HT-29 (cell line): Measurements from ENCODE around the gene SLC22A17. TPM values are rescaled to one million over a fixed set of nuclear protein-coding genes. Genes with fewer than 3 reads are reported as not detected.

Experiments used
- DNase-seq: peaks from one replicate; pipeline ENCODE4 v3.0.0-alpha.2; 2015; ENCODE audit warnings: low spot score
- total RNA-seq: library from RNA; depleted of rRNA; stranded (reverse); fragments of >200 nt; shearing (Covaris generic); gene quantifications from 2 replicates; pipeline ENCODE4 v1.2.3, GENCODE V29; 2014

SLC22A17 gene
- total RNA-seq, 1 experiment from 2014 or later: not detected

DNA sequence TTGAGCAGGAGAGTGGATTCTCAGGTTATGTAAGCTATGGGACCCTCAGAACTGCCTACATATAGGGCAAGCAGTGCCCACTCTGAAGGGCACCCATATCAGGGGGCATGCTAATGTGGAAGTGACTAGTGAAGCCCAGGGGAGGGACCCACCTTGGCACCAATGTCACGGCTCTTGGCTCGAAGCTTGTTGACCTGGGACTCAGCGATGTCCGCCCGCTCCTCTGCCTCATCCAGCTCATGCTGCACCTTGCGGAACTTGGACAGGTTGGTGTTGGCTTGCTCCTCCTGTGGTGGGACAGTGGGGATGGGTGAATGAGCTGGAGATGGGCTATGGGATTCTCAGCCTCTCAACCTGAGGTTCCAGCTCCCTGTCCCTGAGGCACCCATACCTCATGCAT lies 29.6 kb upstream of the SLC22A17 start:
- DNase-seq: no peak

DNA sequence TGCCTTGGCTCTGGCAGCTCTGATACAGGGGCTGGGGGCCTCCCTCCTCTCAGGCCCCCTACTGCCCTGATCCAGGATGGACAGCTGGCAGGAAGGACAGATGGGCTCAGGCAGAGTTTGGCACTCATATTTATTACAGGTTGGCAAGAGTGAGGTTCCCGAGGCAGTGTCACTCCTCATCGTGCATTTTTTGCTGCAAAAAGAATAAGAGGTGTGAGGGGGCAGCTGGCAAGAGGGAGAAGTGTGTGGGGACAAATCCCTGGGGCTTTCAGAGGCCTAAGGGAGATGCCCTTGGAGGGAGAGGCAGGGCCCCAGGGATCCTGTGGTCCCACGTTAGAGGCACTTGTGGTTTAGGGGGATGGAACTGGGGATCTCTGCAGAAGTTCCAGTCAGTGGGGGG lies 29.2 kb upstream of the SLC22A17 start:
- no peak for DNase-seq

DNA sequence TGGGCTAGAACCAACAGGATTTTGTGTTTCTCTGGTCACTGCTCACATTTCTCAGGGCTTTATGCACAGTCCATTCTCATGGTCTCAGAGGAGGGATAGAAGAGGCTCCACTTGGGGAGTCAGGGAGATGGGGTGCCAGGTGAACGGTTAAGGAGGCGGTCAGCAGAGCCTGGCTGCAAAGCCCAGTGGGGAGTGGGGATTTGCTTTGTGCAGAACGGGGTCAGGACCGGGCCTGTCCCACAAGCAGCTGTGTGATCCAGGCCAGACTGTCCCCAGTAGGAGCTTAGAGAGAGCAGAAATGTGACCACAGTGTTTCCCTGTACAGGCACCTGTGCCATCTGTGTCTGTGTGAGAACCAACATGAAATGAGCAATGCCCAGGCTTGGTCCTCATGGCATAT lies 28.3 kb upstream of the SLC22A17 start:
- DNase-seq: no peak

DNA sequence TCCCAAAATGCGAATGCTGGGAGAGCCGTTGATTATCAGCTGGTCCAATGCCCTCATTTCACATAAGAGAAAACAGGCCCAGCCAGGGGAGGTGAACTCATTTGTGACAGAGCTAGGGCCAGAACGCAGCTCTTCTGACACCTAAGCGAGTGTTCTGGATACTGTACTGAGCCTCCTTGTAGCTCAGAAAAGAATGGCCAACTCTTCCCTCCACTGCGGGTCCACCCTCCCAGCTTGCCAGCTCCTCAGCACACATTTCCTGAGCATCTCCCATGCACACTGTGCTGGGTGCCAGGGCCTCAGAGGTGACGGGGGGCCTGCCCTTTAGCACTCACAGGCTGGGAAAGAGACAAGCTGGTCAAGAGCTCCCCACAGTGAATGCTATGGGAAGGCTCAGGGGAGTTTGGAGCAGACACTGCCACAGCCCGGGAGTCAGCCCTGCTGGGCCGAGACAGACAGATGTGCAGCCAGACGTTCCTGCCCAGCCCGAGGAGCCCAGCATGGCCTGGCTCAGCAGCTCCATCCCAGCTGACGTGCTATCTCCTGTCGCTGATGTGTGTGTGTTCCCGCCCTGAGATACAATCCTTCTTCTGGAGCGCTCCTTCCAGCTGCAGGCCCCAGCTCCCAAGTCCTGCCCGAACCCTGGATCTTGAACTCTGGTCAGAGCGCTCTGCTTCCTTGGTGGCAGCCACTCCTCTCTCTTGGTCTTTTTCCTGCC lies 27.7 kb upstream of the SLC22A17 start:
- no peak for DNase-seq

DNA sequence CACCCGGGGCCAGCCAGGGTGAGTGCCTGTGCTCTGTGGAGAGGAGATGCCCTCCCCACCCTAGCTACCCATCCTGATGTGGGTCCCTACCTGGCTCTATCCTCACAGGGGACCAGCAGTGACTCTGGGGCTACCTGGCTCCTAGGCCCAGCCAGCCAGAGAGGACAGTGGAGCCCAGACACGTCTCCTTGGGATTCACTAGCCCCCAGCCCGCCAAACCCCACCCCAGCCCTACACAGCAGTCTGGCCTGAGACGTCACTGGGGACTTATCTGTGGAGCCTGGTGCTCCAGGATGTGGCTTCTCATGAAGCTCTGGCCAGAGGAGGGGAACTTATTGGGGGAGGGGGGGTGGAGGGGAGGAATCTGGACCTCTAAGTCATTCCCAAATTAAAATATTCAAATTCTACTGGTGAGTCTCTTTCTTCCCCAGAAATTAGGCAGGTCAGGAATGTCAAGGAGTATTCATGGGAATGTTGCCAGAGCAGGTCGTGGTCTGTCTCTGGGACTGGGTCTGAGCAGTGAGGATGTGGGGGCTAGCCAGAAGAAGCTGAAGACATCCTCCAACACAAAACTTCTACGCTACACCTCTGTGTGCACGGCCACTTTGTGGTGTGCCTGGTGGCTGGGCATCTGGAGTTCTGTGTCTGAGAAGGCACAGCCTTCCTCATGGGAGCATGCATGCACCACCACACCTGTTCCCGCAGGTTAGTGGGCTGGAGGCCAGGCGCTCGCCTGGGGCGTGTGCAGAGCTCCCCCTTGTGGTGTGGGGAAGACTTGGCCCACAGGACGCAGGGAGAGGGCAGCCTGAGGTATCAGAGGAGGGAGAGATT lies 26.9 kb upstream of the SLC22A17 start:
- DNase-seq: peak; percentile 70

DNA sequence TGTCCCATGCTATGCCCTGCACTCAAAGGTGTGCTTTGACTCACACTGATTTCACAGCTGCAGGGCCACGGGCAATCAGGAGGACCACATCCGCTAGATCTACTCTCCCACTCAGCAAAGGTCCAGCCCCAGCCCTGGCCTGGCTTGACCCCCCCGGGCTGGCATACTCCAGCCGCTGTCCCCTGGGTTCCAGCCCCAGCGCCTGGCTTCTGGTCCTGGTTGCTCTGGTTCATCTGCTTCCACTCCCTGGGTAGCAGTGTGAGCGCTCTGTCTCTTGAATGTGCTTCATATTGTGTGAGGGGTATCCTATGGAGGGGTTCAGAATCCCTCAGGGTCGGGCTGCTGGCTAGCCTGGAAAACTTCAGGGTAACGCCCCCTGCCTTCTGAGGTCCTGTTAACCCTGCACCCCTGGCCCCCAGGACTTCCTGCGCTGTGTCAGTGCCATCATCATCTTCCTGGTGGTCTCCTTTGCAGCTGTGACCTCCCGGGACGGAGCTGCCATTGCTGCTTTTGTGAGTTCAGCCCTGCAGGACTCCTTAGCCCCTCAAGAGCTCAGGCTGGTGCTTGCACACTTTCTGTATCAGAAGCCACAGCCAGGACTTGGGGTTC lies 26.0 kb upstream of the SLC22A17 start:
- no peak for DNase-seq

DNA sequence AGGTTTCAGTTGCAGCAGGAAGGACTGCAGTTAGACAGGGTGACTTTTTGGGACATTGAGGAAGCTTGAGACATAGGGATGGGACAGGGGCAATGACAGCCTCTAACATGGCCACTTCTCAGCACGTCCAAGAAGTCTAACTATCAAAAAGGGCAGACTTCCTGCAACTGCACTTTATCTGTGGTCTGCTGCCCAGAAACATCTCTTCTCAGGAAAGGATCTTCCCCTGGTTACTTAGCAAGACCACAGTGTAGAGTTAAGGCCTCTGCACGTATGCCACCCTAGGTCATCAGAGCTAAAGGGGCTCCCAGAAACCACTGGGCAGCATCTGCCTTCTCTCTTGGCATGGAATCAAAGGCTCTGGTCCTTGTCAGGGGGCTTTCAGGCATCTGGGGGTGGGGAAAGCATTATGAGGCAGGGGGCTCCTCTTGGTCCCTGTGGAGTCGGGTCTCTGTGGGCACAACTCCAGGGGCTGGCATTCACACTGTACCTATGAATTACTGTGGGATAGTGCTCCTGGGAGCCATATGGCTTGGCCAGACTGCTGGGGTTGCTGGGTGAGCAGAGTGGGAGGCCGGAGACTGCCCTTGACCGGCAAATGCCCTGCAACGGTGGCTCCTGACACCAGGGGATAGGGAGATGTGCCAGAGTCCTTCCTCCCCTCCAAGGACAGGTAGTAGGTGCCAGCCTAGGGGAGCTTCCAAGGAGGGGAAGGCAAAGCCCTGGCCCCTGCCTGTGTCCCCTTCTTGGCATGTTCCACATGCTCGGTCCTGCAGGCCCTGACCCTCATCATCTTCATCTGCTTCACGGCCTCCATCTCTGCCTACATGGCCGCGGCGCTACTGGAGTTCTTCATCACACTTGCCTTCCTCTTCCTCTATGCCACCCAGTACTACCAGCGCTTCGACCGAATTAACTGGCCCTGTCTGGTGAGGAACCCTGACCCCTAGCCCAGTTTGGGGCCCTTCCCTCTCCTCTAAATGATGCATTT lies 25.2 kb upstream of the SLC22A17 start:
- no peak for DNase-seq

DNA sequence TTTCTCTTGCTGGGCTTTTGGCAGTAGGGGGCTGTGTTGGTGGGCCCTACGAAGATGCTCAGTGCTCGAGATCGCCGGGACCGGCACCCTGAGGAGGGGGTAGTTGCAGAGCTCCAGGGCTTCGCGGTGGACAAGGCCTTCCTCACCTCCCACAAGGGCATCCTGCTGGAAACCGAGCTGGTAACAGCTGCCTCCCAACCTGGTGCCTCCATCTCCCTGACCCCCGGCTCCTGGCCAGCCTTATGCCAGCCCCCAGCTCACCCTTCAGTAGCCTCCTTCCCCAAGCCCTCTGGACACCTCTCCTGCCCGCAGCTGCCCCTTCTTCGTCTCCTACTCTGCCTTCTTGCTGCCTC lies 24.5 kb upstream of the SLC22A17 start:
- no peak for DNase-seq

DNA sequence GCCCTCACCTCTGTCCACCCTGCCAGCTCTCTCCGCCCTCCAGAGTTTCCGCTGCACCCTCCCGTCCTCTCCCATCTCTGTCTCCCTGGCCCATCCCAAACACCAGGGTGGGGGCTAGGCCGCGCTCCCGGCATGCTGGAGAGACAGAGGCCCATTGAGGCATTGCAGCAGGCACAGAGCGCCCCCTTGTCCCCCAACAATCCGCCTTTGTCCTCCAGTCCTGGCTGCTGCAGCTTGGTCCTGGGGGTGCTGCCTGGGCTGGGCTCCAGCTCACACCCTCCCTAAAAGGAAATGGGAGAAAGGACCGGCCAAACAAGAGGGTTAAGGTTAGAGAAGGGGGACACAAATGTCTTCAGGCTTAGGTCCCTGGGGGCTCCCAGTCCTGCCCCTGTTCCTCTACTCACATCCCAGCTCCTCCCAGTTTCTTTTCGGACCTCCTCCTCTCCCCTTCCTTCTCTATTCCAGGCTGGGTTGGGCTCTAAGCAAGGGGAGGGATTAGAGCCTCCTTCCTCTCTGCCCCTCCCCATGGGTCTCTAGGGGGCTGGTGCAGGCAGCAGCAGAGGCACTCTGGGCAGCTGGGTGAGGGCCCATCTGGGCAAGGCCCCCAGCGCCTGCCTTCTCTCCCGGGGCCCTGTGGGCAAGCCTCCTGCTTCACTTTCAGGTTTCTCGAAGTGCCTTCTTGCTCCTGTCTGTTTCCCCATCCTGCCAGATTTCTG lies 24.0 kb upstream of the SLC22A17 start, which contains the start of gene CMTM5:
Gene CMTM5 (plus strand): TSS at position 565 of the 716 bp plus-strand sequence. CDS start 206 bp downstream, outside the sequence.
- no peak for DNase-seq

DNA sequence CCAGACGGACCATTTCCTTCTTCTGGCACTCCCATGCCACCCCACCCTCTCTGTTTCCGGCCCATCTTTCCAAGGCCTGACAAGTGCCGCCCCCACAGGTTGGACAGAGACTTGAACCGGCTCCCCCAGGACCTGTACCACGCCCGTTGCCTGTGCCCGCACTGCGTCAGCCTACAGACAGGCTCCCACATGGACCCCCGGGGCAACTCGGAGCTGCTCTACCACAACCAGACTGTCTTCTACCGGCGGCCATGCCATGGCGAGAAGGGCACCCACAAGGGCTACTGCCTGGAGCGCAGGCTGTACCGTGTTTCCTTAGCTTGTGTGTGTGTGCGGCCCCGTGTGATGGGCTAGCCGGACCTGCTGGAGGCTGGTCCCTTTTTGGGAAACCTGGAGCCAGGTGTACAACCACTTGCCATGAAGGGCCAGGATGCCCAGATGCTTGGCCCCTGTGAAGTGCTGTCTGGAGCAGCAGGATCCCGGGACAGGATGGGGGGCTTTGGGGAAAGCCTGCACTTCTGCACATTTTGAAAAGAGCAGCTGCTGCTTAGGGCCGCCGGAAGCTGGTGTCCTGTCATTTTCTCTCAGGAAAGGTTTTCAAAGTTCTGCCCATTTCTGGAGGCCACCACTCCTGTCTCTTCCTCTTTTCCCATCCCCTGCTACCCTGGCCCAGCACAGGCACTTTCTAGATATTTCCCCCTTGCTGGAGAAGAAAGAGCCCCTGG lies 23.0 kb upstream of the SLC22A17 start:
- no peak for DNase-seq

DNA sequence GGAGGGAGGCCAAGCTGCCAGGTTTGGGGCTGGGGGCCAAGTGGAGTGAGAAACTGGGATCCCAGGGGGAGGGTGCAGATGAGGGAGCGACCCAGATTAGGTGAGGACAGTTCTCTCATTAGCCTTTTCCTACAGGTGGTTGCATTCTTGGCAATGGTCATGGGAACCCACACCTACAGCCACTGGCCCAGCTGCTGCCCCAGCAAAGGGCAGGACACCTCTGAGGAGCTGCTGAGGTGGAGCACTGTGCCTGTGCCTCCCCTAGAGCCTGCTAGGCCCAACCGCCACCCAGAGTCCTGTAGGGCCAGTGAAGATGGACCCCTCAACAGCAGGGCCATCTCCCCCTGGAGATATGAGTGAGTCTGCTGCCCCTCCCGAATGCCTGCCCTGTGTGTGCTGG lies 20.4 kb upstream of the SLC22A17 start:
- no peak for DNase-seq

DNA sequence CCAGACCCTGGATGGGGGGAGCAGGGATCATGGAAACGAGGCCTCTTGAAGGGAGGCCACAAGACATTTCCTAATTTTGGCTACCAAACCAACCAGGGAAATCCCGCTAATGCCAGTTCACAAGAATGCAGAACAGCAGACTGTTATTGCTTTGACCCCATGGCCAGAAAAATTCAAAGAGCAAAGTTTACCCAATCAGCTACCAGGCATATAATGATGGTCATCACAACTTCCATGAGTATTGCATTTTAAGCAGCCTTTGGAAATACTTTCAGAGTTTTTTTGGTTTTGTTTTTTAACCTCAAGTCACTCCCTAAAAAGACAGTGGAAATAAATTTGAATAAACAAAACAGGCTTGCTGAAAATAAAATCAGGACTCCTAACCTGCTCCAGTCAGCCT lies 19.8 kb upstream of the SLC22A17 start, which contains the start of gene IL25:
Gene IL25 (plus strand): TSS at position 301 of the 400 bp plus-strand sequence.
- DNase-seq: no peak

DNA sequence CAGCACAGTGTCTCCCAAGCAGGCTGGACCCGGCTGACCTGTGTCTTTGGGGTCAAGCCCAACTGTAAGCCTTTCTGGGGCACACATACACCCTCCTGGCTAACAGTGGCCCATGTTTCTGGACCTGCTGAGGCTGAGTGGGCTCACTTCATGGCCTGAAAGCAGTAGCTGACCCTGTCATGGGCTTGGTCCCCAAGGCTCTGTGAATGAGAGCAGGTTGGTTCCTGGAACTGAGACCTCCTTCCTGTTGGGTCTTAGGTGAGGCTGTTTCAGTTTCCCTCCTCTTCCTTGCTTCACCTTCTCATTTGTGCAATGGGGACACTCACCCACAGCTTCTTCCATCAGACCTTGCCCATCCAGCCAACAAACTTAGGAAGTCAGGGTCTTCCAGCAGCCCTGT lies 19.2 kb upstream of the SLC22A17 start:
- DNase-seq: no peak

DNA sequence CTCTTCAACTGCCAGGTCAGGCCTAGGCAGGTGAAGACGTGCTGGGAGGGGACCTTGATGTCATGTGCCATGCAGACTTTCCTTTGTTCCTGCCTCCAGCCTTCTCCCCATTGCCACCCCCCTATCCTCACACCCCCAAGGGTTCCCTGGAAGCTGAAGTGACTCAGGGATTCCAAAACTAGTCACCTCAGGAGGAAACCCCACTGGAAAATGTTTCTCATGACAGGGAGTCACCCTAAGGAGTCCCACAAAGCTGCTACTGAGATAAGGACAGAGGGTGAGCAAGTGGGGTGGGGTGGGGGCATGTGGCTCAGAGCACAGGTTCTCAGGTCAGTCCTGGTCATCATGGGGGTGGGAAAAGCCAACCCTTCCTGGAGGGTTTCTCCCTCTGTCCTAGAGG lies 17.5 kb upstream of the SLC22A17 start:
- no peak for DNase-seq

DNA sequence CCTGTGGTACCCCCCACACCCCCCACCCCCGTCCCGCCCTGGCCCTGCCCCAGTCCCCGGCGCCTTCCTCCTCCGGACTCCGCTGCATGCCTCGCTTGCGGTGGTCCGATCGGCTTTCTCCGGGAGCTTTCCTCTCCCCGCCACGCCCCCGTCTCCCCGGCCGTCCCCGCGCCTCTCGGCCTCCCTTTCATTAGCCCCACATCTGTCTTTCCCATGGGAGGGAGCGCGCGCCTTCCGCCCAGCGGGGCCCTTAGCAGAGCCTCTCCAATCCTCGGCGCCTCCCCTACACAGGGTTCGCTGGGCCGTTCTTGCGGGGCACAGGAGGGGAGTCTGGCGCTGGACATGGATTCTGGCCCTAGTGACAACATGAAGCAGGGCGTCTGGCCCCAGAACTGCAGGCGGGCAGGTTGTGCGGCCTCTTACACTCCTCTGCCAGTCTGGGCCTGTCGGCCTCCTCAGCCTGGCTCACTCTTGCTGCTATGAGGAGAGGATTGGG lies 13.8 kb upstream of the SLC22A17 start:
- no peak for DNase-seq

DNA sequence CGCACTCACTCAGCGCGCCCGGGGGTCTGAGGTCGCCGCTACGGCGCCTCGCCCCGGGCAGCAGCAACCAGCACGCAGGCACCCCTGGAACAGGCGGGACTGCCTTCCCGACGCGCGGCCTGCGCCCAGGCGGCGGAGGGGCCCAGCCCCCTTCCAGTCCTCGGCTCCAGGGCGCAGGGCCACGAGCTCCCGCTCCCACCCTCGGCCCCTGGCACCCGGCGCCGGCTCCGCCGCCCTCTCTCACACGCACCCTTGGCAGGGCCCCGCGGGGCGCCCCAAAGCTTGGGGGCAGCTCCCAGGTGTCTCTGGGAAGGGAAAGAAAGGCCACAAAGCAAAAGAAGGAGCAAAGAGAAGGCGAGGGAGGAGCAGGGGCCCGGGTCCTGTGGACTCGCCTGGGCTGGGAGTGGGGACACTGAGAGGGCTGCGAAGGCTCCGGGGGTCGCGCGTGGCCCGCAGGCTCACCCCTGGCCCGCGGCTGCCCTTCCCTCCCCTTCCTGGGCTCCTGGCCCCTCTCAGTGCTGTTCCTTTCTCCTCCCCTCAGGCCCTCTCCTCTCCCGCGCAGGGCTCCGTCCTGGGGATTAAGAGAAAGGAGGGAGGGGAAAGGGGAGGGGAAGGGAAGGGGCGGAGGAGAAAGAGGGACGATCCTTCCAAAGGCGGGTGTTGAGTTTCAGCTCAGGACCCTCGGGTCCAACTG lies 13.2 kb upstream of the SLC22A17 start:
- DNase-seq: no peak

DNA sequence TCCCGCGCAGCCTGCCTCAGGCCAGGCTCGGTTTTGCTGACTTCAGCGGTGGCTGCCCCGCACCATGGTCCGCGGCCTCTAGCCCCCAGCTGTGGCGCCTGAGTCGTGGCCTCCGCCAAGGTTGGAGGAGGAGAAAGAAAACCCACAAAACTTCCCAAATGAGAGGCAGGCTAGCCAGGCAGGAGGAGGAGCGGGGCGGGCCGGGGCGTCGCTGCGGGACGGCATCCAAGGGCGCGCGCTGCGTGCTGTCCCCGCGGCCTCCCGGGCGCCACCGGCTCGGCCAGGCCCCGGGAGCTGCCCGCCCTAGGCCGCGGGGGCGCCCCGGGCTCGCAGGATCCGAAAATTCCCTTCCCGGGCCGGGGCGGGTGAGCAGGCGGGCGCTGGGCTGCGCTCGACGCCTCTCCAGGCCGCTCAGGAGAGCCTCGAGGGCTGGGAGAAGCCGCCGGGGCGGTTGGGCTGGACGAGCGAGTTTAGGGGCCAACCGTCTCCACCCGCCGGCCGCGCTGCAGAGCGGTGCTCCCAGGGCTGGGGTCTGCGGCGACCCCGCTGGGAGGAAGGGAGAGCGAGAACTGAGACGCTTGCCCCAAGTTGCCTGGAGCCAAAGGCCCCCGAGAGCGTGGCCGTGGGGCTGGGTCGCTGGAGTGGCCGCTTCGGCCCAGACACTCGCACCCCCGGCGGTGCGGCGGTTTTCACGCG lies 12.5 kb upstream of the SLC22A17 start, which contains the start of gene EFS:
Gene EFS (minus strand): TSS at position 137 of the 696 bp plus-strand sequence. CDS start 147 bp downstream, outside the sequence.
- DNase-seq: no peak
